ENCODE measurements around the gene MYMX. TPM values are rescaled to one million over a fixed set of nuclear protein-coding genes. Genes with fewer than 3 reads are reported as not detected.

The MYMX gene
- total RNA-seq, 1 experiment from 2014 or later, result not detected

DNA sequence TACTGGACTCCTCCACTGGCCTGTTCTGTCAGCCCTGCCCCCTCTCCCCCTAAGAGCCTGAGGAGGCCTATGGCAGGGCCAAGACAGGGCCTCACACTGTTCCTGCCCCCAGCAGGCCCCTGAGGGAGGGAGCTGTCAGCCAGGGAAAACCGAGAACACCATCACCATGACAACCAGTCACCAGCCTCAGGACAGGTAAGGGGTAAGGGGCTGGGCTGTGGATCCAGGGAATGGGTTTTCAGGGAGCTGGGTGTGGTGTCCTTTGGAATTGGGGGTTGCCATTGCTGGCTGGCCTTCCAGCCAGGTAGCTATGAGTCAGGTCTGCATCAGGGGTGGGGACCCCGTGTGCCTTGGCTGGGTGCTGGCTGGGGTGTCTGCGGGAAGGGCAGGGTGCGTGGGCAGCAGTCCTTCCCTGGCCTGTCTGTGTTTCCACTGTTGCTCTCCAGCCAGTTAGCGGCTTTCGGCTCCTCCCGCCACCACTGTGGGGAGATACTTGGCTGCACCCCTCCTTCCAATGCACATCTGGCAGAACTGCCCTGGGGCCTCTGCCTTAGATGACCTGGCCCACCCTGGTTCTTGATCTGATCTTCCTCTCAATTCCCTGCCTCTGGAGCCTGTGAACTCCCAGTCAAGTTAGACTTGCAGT, 10.5 kb downstream of the MYMX start:
- Histone ChIP-seq H3K4me2 (ENCODE audit: low read length) (no peak overlapping the region), H3K36me3 (ENCODE audit: low read depth, low read length) (peaks cover 8% of the 10 kb centered on the region), H3K27me3 (ENCODE audit: low read length) (no peaks in the 10 kb centered on the region), H3K4me3 (ENCODE audit: low read length) (no peak overlapping the region), H3F3A (ENCODE audit: low read length, unreplicated experiment) (no peaks in the 10 kb centered on the region), H3K79me2 (ENCODE audit: low read length) (peaks cover 32% of the 10 kb centered on the region), H4K20me1 (ENCODE audit: low read length) (peaks cover 5% of the 10 kb centered on the region; the same call in 1 of the 2 replicates), H2AFZ (ENCODE audit: low read length) (no peak overlapping the region), H3K27ac (ENCODE audit: low read length) (no peak overlapping the region), H3K9me3 (ENCODE audit: low read length) (no peaks in the 10 kb centered on the region), H3K4me1 (ENCODE audit: insufficient read depth, low read length) (peaks cover 10% of the 10 kb centered on the region), H3K9ac (ENCODE audit: low read length) (no peak overlapping the region), H3K9me2 (replicated peaks; ENCODE audit: low read length) (no peaks in the 10 kb centered on the region)
- no TSS peak for BruUV-seq (replicated peaks)
- ATAC-seq, result no peak
- intact Hi-C loops (cut with micrococcal nuclease), result no loop called here
- ChIA-PET CTCF (no interaction called here), POLR2A (ENCODE audit: unreplicated experiment) (no interaction called here)
- DNase-seq, result no peak
- TF ChIP-seq EZH2phosphoT487 (IDR thresholded peaks at IDR 0.05; ENCODE audit: borderline replicate concordance, low read length), result no peak
- TF ChIP-seq EZH2 (IDR thresholded peaks at IDR 0.05; ENCODE audit: low read length, unreplicated experiment), result no peak

DNA sequence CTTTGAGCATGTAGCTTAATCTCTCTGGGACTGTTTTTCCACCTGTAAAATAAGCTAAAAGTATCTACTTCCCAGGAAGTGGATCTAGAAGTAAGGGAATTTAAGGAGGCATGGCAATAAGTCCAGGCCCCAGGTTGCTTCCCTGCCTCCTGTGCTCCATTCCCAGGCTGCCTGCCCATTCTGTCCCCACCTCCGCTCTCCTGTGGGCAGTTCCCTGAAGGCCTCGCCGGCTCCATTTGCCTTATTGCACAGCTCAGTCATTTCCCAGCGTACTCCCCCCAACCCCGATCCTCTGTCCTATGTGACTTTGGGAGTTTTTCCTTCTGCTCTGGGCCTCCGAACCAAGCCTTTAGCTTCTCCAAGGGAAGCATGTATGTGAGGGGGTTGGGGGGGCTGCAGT, 11.3 kb downstream of the MYMX start:
- DNase-seq (no peak), ATAC-seq (no peak)
- H3K27me3 ChIP-seq (ENCODE audit: low read length), result no peaks in the 10 kb centered on the region
- H3F3A ChIP-seq (ENCODE audit: low read length, unreplicated experiment), result no peaks in the 10 kb centered on the region
- intact Hi-C loops (cut with micrococcal nuclease), result no loop called here
- BruUV-seq (replicated peaks), result no TSS peak
- peaks cover 32% of the 10 kb centered on the region for H3K79me2 ChIP-seq (ENCODE audit: low read length)
- H3K4me3 ChIP-seq (ENCODE audit: low read length), result no peak overlapping the region
- no peak overlapping the region for H3K27ac ChIP-seq (ENCODE audit: low read length)
- H3K9ac ChIP-seq (ENCODE audit: low read length), result no peak overlapping the region
- peaks cover 10% of the 10 kb centered on the region for H3K4me1 ChIP-seq (ENCODE audit: insufficient read depth, low read length)
- H3K9me2 ChIP-seq (replicated peaks; ENCODE audit: low read length), result no peaks in the 10 kb centered on the region
- no peak overlapping the region for H2AFZ ChIP-seq (ENCODE audit: low read length)
- TF ChIP-seq, protein P1, sequence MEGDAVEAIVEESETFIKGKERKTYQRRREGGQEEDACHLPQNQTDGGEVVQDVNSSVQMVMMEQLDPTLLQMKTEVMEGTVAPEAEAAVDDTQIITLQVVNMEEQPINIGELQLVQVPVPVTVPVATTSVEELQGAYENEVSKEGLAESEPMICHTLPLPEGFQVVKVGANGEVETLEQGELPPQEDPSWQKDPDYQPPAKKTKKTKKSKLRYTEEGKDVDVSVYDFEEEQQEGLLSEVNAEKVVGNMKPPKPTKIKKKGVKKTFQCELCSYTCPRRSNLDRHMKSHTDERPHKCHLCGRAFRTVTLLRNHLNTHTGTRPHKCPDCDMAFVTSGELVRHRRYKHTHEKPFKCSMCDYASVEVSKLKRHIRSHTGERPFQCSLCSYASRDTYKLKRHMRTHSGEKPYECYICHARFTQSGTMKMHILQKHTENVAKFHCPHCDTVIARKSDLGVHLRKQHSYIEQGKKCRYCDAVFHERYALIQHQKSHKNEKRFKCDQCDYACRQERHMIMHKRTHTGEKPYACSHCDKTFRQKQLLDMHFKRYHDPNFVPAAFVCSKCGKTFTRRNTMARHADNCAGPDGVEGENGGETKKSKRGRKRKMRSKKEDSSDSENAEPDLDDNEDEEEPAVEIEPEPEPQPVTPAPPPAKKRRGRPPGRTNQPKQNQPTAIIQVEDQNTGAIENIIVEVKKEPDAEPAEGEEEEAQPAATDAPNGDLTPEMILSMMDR (conservative IDR thresholded peaks at IDR 0.05; ENCODE audit: low read depth, low read length), result no peak
- TF ChIP-seq EZH2phosphoT487 (IDR thresholded peaks at IDR 0.05; ENCODE audit: borderline replicate concordance, low read length), result no peak
- no peak for TF ChIP-seq EZH2 (IDR thresholded peaks at IDR 0.05; ENCODE audit: low read length, unreplicated experiment)
- no peak overlapping the region for H3K4me2 ChIP-seq (ENCODE audit: low read length)
- H3K9me3 ChIP-seq (ENCODE audit: low read length), result no peaks in the 10 kb centered on the region
- CTCF ChIA-PET, result no interaction called here
- POLR2A ChIA-PET (ENCODE audit: unreplicated experiment), result no interaction called here
- H4K20me1 ChIP-seq (ENCODE audit: low read length), result peaks cover 5% of the 10 kb centered on the region; the same call in 1 of the 2 replicates
- H3K36me3 ChIP-seq (ENCODE audit: low read depth, low read length), result peaks cover 14% of the 10 kb centered on the region

DNA sequence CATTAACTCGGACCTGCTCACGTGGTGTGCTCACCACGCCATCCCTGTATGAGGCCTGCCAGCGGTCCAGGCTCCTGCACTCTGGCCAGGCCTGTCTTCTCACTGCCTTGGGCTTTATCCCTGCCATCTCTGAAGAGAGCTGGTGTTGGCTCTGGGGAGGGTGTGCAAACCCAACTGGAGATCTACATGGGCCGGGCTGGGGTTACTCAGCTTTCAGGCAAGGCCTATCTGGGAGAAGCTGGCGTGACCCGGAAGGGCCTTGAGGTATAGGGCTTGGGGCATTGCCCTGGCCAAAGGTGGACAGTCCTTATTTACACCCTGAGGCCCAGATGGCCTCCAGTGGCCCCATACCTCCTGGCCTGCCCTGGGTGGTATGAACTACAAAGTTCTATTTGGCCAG, 11.7 kb downstream of the MYMX start:
- Histone ChIP-seq H3K27me3 (ENCODE audit: low read length) (no peaks in the 10 kb centered on the region), H3F3A (ENCODE audit: low read length, unreplicated experiment) (no peaks in the 10 kb centered on the region), H3K9me3 (ENCODE audit: low read length) (no peaks in the 10 kb centered on the region), H3K4me3 (ENCODE audit: low read length) (no peak overlapping the region), H4K20me1 (ENCODE audit: low read length) (peaks cover 5% of the 10 kb centered on the region; the same call in 1 of the 2 replicates), H3K9me2 (replicated peaks; ENCODE audit: low read length) (no peaks in the 10 kb centered on the region), H3K4me1 (ENCODE audit: insufficient read depth, low read length) (peaks cover 11% of the 10 kb centered on the region), H2AFZ (ENCODE audit: low read length) (no peak overlapping the region), H3K9ac (ENCODE audit: low read length) (no peak overlapping the region), H3K27ac (ENCODE audit: low read length) (no peak overlapping the region), H3K79me2 (ENCODE audit: low read length) (peaks cover 32% of the 10 kb centered on the region), H3K4me2 (ENCODE audit: low read length) (no peak overlapping the region), H3K36me3 (ENCODE audit: low read depth, low read length) (peaks cover 14% of the 10 kb centered on the region)
- POLR2A ChIA-PET (ENCODE audit: unreplicated experiment), result no interaction called here
- intact Hi-C loops (cut with micrococcal nuclease), result no loop called here
- DNase-seq (no peak), ATAC-seq (no peak)
- TF ChIP-seq EZH2 (IDR thresholded peaks at IDR 0.05; ENCODE audit: low read length, unreplicated experiment) (no peak), EZH2phosphoT487 (IDR thresholded peaks at IDR 0.05; ENCODE audit: borderline replicate concordance, low read length) (no peak)
- TF ChIP-seq, protein P1 (conservative IDR thresholded peaks at IDR 0.05; ENCODE audit: low read depth, low read length), result no peak
- BruUV-seq (replicated peaks), result no TSS peak
- CTCF ChIA-PET, result no interaction called here

Measured in PC-3 (cell line).